ENCODE measurements around the gene TSSK2. TPM values are rescaled to one million over a fixed set of nuclear protein-coding genes. Genes with fewer than 3 reads are reported as not detected.

Gene TSSK2
- polyA plus RNA-seq, 1 donor from 2014 or later, result not detected

- no peak overlapping the region for H3K4me2 ChIP-seq (ENCODE audit: low read length)
- no peaks in the 10 kb centered on the region for H3K36me3 ChIP-seq (ENCODE audit: insufficient read depth, low read length)
- H3K79me2 ChIP-seq (replicated peaks; ENCODE audit: insufficient read depth, low read length), result peaks cover 13% of the 10 kb centered on the region
- H3K9me2 ChIP-seq (ENCODE audit: insufficient read depth, low read length), result no peaks in the 10 kb centered on the region
- no peak overlapping the region for H3K9ac ChIP-seq (ENCODE audit: low read length)
- TF ChIP-seq MXI1 (conservative IDR thresholded peaks at IDR 0.05; ENCODE audit: poor library complexity, severe bottlenecking) (no peak), EP300 (conservative IDR thresholded peaks at IDR 0.05; ENCODE audit: poor library complexity, severe bottlenecking) (no peak), EZH2 (IDR thresholded peaks at IDR 0.05; ENCODE audit: borderline replicate concordance, insufficient read depth, low read length, poor library complexity, severe bottlenecking) (no peak), CTCF (IDR thresholded peaks at IDR 0.05; ENCODE audit: poor library complexity, severe bottlenecking) (no peak), REST (IDR thresholded peaks at IDR 0.05; ENCODE audit: borderline replicate concordance) (no peak), RAD21 (conservative IDR thresholded peaks at IDR 0.05) (no peak), TAF1 (IDR thresholded peaks at IDR 0.05; ENCODE audit: low read depth) (no peak), POLR2AphosphoS5 (IDR thresholded peaks at IDR 0.05) (no peak), SMC3 (conservative IDR thresholded peaks at IDR 0.05; ENCODE audit: poor library complexity) (no peak)
- H3F3A ChIP-seq (ENCODE audit: insufficient read depth, low read length, poor library complexity, severe bottlenecking), result no peaks in the 10 kb centered on the region
- H2AFZ ChIP-seq (ENCODE audit: low read depth, low read length), result no peak overlapping the region
- H4K20me1 ChIP-seq (ENCODE audit: insufficient read depth), result no peaks in the 10 kb centered on the region
- H3K4me3 ChIP-seq (ENCODE audit: low read length), result no peak overlapping the region
- H3K27me3 ChIP-seq (ENCODE audit: insufficient read depth, low read depth, low read length), result peaks cover 9% of the 10 kb centered on the region
- no peaks in the 10 kb centered on the region for H3K9me3 ChIP-seq (ENCODE audit: low read length)
- no peak overlapping the region for H3K27ac ChIP-seq (ENCODE audit: low read length)
These were observed 43.3 kb downstream of the TSSK2 start for GRCh38 chr22:19174106-19175025.

GRCh38 chr22:19175026-19175601 is 44.0 kb downstream of the TSSK2 start:
- no peaks in the 10 kb centered on the region for H3K9me3 ChIP-seq (ENCODE audit: low read length)
- no peak overlapping the region for H2AFZ ChIP-seq (ENCODE audit: low read depth, low read length)
- H3K4me2 ChIP-seq (ENCODE audit: low read length), result no peak overlapping the region
- H3K79me2 ChIP-seq (replicated peaks; ENCODE audit: insufficient read depth, low read length), result peaks cover 13% of the 10 kb centered on the region
- no peak overlapping the region for H3K4me3 ChIP-seq (ENCODE audit: low read length)
- TF ChIP-seq EZH2 (IDR thresholded peaks at IDR 0.05; ENCODE audit: borderline replicate concordance, insufficient read depth, low read length, poor library complexity, severe bottlenecking) (no peak), SMC3 (conservative IDR thresholded peaks at IDR 0.05; ENCODE audit: poor library complexity) (no peak), CTCF (IDR thresholded peaks at IDR 0.05; ENCODE audit: poor library complexity, severe bottlenecking) (no peak)
- no peak overlapping the region for H3K9ac ChIP-seq (ENCODE audit: low read length)
- H3K9me2 ChIP-seq (ENCODE audit: insufficient read depth, low read length), result no peaks in the 10 kb centered on the region
- H3K27me3 ChIP-seq (ENCODE audit: insufficient read depth, low read depth, low read length), result peaks cover 1% of the 10 kb centered on the region
- no peak overlapping the region for H3K27ac ChIP-seq (ENCODE audit: low read length)
- H4K20me1 ChIP-seq (ENCODE audit: insufficient read depth), result no peaks in the 10 kb centered on the region
- no peaks in the 10 kb centered on the region for H3K36me3 ChIP-seq (ENCODE audit: insufficient read depth, low read length)
- H3F3A ChIP-seq (ENCODE audit: insufficient read depth, low read length, poor library complexity, severe bottlenecking), result no peaks in the 10 kb centered on the region

All from neural cell (in vitro differentiated cells).